ENCODE results near the gene RNF212.

DNA sequence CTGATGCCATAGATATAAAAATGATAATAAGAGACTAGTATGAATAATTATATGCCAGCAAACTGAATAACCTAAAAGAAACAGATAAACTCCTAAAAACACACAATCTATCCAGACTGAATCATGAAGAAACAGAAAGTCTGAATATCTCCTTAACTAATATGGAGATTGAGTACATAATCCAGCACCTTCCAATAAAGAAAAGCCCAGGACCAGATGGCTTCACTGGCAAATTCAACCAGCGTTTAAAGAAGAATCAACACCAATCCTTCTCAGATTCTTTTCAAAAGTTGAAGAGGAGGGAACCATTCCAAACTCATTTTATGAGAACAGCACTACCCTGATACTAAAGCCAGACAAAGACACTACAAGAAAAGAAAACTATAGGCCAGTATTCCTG is 26.5 kb upstream of the RNF212 start:
- TF ChIP-seq CTCF (conservative IDR thresholded peaks at IDR 0.05; ENCODE audit: low read length): no peak
- no peak for TF ChIP-seq EZH2phosphoT487 (IDR thresholded peaks at IDR 0.05; ENCODE audit: borderline replicate concordance)
